ENCODE measurements around the gene ZSWIM6. TPM values are rescaled to one million over a fixed set of nuclear protein-coding genes. Genes with fewer than 3 reads are reported as not detected.
A peak's percentile ranks its signal among the peaks of the same experiment; 100 is the strongest.

Gene ZSWIM6
- total RNA-seq, 1 donor from 2014 or later: 40.1 TPM

- no peaks in the 10 kb centered on the region for H3K9me3 ChIP-seq (ENCODE audit: insufficient read depth, low read depth, low read length)
- no peak overlapping the region for H3K4me3 Mint-ChIP-seq (ENCODE audit: unreplicated experiment)
- DNase-seq (ENCODE audit: low read depth): no peak
- no peaks in the 10 kb centered on the region for H3K36me3 Mint-ChIP-seq (ENCODE audit: low read depth, unreplicated experiment)
- H3K9me3 Mint-ChIP-seq (ENCODE audit: unreplicated experiment): no peaks in the 10 kb centered on the region
- no peak overlapping the region for H3K4me3 ChIP-seq (ENCODE audit: insufficient read depth, low read depth, low read length)
- H3K4me1 Mint-ChIP-seq (ENCODE audit: low read depth, unreplicated experiment): peaks cover 19% of the 10 kb centered on the region
- TF ChIP-seq CTCF (IDR thresholded peaks at IDR 0.05; ENCODE audit: insufficient read depth, low read depth, low read length) (no peak), EZH2 (IDR thresholded peaks at IDR 0.05; ENCODE audit: insufficient read depth, low read length) (no peak)
- no peaks in the 10 kb centered on the region for H3K79me2 ChIP-seq (ENCODE audit: insufficient read depth, low read length)
- H3K27ac Mint-ChIP-seq (ENCODE audit: unreplicated experiment): no peak overlapping the region
- H4K20me1 ChIP-seq (ENCODE audit: insufficient read depth, low read length): no peaks in the 10 kb centered on the region
- H3K36me3 ChIP-seq (ENCODE audit: insufficient read depth, low read length): no peaks in the 10 kb centered on the region
- no peak overlapping the region for H3K27ac ChIP-seq (ENCODE audit: low read depth, low read length)
- no peaks in the 10 kb centered on the region for H3K27me3 ChIP-seq (ENCODE audit: insufficient read depth, low read length)
- H3K9ac ChIP-seq (ENCODE audit: low read length): no peak overlapping the region
- no peak overlapping the region for H3K4me2 ChIP-seq (ENCODE audit: low read length)
- H2AFZ ChIP-seq (ENCODE audit: low read depth, low read length): no peak overlapping the region
- peaks cover 6% of the 10 kb centered on the region for H3K4me1 ChIP-seq (ENCODE audit: insufficient read depth, low read length)
- H3K27me3 Mint-ChIP-seq (ENCODE audit: low read depth, unreplicated experiment): no peaks in the 10 kb centered on the region
- FAIRE-seq: no peak
Measured at GRCh38 chr5:61285531-61285930, 46.5 kb upstream of the ZSWIM6 start.

- Mint-ChIP-seq H3K27ac (ENCODE audit: unreplicated experiment) (no peak overlapping the region), H3K27me3 (ENCODE audit: low read depth, unreplicated experiment) (no peaks in the 10 kb centered on the region), H3K36me3 (ENCODE audit: low read depth, unreplicated experiment) (no peaks in the 10 kb centered on the region), H3K9me3 (ENCODE audit: unreplicated experiment) (no peaks in the 10 kb centered on the region), H3K4me1 (ENCODE audit: low read depth, unreplicated experiment) (peaks cover 13% of the 10 kb centered on the region), H3K4me3 (ENCODE audit: unreplicated experiment) (no peak overlapping the region)
- Histone ChIP-seq H3K27ac (ENCODE audit: low read depth, low read length) (no peak overlapping the region), H3K4me2 (ENCODE audit: low read length) (no peak overlapping the region), H3K79me2 (ENCODE audit: insufficient read depth, low read length) (no peaks in the 10 kb centered on the region), H2AFZ (ENCODE audit: low read depth, low read length) (peak overlapping the region; percentile 30), H3K36me3 (ENCODE audit: insufficient read depth, low read length) (no peaks in the 10 kb centered on the region), H3K4me1 (ENCODE audit: insufficient read depth, low read length) (peaks cover 3% of the 10 kb centered on the region), H4K20me1 (ENCODE audit: insufficient read depth, low read length) (no peaks in the 10 kb centered on the region), H3K4me3 (ENCODE audit: insufficient read depth, low read depth, low read length) (no peak overlapping the region), H3K9me3 (ENCODE audit: insufficient read depth, low read depth, low read length) (no peaks in the 10 kb centered on the region), H3K27me3 (ENCODE audit: insufficient read depth, low read length) (no peaks in the 10 kb centered on the region), H3K9ac (ENCODE audit: low read length) (no peak overlapping the region)
- DNase-seq (ENCODE audit: low read depth): peak; percentile 60
- TF ChIP-seq CTCF (IDR thresholded peaks at IDR 0.05; ENCODE audit: insufficient read depth, low read depth, low read length) (no peak), EZH2 (IDR thresholded peaks at IDR 0.05; ENCODE audit: insufficient read depth, low read length) (no peak)
- no peak for FAIRE-seq
Measured at GRCh38 chr5:61286446-61287132, 45.5 kb upstream of the ZSWIM6 start.

GRCh38 chr5:61287474-61287873 is 44.6 kb upstream of the ZSWIM6 start:
- Mint-ChIP-seq H3K4me1 (ENCODE audit: low read depth, unreplicated experiment) (peaks cover 13% of the 10 kb centered on the region), H3K27ac (ENCODE audit: unreplicated experiment) (no peak overlapping the region), H3K36me3 (ENCODE audit: low read depth, unreplicated experiment) (no peaks in the 10 kb centered on the region), H3K27me3 (ENCODE audit: low read depth, unreplicated experiment) (no peaks in the 10 kb centered on the region), H3K4me3 (ENCODE audit: unreplicated experiment) (no peak overlapping the region), H3K9me3 (ENCODE audit: unreplicated experiment) (no peaks in the 10 kb centered on the region)
- no peak overlapping the region for H2AFZ ChIP-seq (ENCODE audit: low read depth, low read length)
- H3K9ac ChIP-seq (ENCODE audit: low read length): no peak overlapping the region
- no peak overlapping the region for H3K4me2 ChIP-seq (ENCODE audit: low read length)
- no peak overlapping the region for H3K27ac ChIP-seq (ENCODE audit: low read depth, low read length)
- H3K27me3 ChIP-seq (ENCODE audit: insufficient read depth, low read length): no peaks in the 10 kb centered on the region
- FAIRE-seq (no peak), DNase-seq (ENCODE audit: low read depth) (no peak)
- TF ChIP-seq EZH2 (IDR thresholded peaks at IDR 0.05; ENCODE audit: insufficient read depth, low read length) (no peak), CTCF (IDR thresholded peaks at IDR 0.05; ENCODE audit: insufficient read depth, low read depth, low read length) (no peak)
- H3K36me3 ChIP-seq (ENCODE audit: insufficient read depth, low read length): no peaks in the 10 kb centered on the region
- no peak overlapping the region for H3K4me3 ChIP-seq (ENCODE audit: insufficient read depth, low read depth, low read length)
- no peaks in the 10 kb centered on the region for H4K20me1 ChIP-seq (ENCODE audit: insufficient read depth, low read length)
- H3K9me3 ChIP-seq (ENCODE audit: insufficient read depth, low read depth, low read length): no peaks in the 10 kb centered on the region
- H3K79me2 ChIP-seq (ENCODE audit: insufficient read depth, low read length): no peaks in the 10 kb centered on the region
- H3K4me1 ChIP-seq (ENCODE audit: insufficient read depth, low read length): peaks cover 3% of the 10 kb centered on the region
